Panc1 (cell line): Measurements from ENCODE around the gene ZNF791. TPM values are rescaled to one million over a fixed set of nuclear protein-coding genes. Genes with fewer than 3 reads are reported as not detected.

Source experiments
- ATAC-seq: fragments of 200-7000 bp; cut with Tn5 transposase; 2 replicates; pipeline ENCODE4 v1.9.1; 2020; ENCODE audit warnings: mild to moderate bottlenecking, moderate library complexity
- BruUV-seq: library from RNA; stranded (reverse); fragments of 400-500 nt; replicated peaks from 2 replicates; lab custom pipeline; 2021; lab: Mats Ljungman, UMichigan
- CTCF ChIA-PET: fragments of 300-600 bp; sonication (Branson Sonifier 250); formaldehyde crosslinking; loops from one replicate; lab custom pipeline; 2022; ENCODE audit warnings: antibody characterized with exemption; lab: Charles Lee
- POLR2A ChIA-PET: fragments of 300-600 bp; sonication (Branson Sonifier 250); formaldehyde crosslinking; loops from one replicate; lab custom pipeline; 2022; ENCODE audit warnings: antibody characterized with exemption; lab: Charles Lee
- DNase-seq: peaks from one replicate; pipeline ENCODE4 v3.0.0-alpha.2; 2010; ENCODE audit warnings: low read depth, low spot score
- H3K27ac ChIP-seq: 2 replicates; pipeline ENCODE4 v1.5.1; 2011; ENCODE audit warnings: mild to moderate bottlenecking, low read length, inconsistent platforms
- H3K27me3 ChIP-seq: fragments of 200-500 bp; sonication (Bioruptor generic); 2 replicates; pipeline ENCODE4 v1.6.0; 2014; ENCODE audit warnings: low read length, inconsistent platforms; ENCODE audit not compliant: control insufficient read depth, insufficient read depth
- H3K36me3 ChIP-seq: fragments of 200-500 bp; sonication (Bioruptor generic); 2 replicates; pipeline ENCODE4 v1.5.1; 2014; ENCODE audit warnings: inconsistent platforms, mild to moderate bottlenecking, low read length, moderate library complexity; ENCODE audit not compliant: control insufficient read depth, insufficient read depth
- H3K4me1 ChIP-seq: 2 replicates; pipeline ENCODE4 v1.5.1; 2011; ENCODE audit warnings: inconsistent platforms, mild to moderate bottlenecking, low read length, moderate library complexity; ENCODE audit not compliant: control insufficient read depth, insufficient read depth
- H3K4me3 ChIP-seq, 2 experiments: 2 replicates each; pipeline ENCODE4 v1.5.1; 2011 to 2012; ENCODE audit warnings: low read depth in 2 of 2, low read length in 2 of 2, mild to moderate bottlenecking in 2 of 2, inconsistent platforms in 1 of 2, moderate library complexity in 1 of 2
- H3K9me3 ChIP-seq: fragments of 200-500 bp; sonication (Bioruptor generic); 2 replicates; pipeline ENCODE4 v1.5.1; 2014; ENCODE audit warnings: low read depth, mild to moderate bottlenecking, inconsistent platforms, low read length, moderate library complexity; ENCODE audit not compliant: control insufficient read depth, insufficient read depth
- CTCF ChIP-seq: fragments of 450-650 bp; IDR thresholded peaks from 2 replicates; pipeline ENCODE4 v1.5.1; 2017; ENCODE audit warnings: mild to moderate bottlenecking
- POLR2AphosphoS5 ChIP-seq: IDR thresholded peaks from 2 replicates; pipeline ENCODE4 v1.6.1; 2012; ENCODE audit warnings: mild to moderate bottlenecking, low read depth, low read length, moderate library complexity
- REST ChIP-seq, 2 experiments: IDR thresholded peaks; 2 replicates each; pipeline ENCODE4 v1.6.1; 2011 to 2012; ENCODE audit warnings: low read depth in 2 of 2, control low read depth in 1 of 2, low read length in 1 of 2, mild to moderate bottlenecking in 1 of 2, moderate library complexity in 1 of 2; ENCODE audit not compliant: insufficient read depth in 1 of 2
- SIN3A ChIP-seq: IDR thresholded peaks from 2 replicates; pipeline ENCODE4 v1.6.1; 2012; ENCODE audit warnings: low read depth, mild to moderate bottlenecking, low read length, moderate library complexity, borderline replicate concordance; ENCODE audit not compliant: insufficient read depth
- TCF7L2 ChIP-seq: IDR thresholded peaks from 2 replicates; pipeline ENCODE4 v1.6.1; 2011; ENCODE audit warnings: mild to moderate bottlenecking, low read depth, low read length, inconsistent platforms
- in situ Hi-C: cut with HindIII; loops from 2 replicates; pipeline ENCODE4 v1.10.0; 2016; ENCODE audit warnings: low sequenced_read_pairs, low pct_unique_long_range_greater_than_20kb
- intact Hi-C: fragments of 100-400 bp; cut with micrococcal nuclease; formaldehyde crosslinking; loops from one replicate; pipeline ENCODE4 v1.10.0; 2022; ENCODE audit not compliant: unreplicated experiment
- total RNA-seq: library from RNA; stranded (reverse); gene quantifications from one replicate; pipeline ENCODE4 v1.2.1, GENCODE V29; 2021; ENCODE audit not compliant: unreplicated experiment

The ZNF791 gene
- total RNA-seq, 1 experiment from 2014 or later, result 19.0 TPM

- Histone ChIP-seq H3K27ac (no peak overlapping the region), H3K9me3 (peaks cover 19% of the 10 kb centered on the region; the same call in 1 of the 2 replicates), H3K4me1 (no peaks in the 10 kb centered on the region), H3K27me3 (no peaks in the 10 kb centered on the region), H3K4me3 (no peak overlapping the region), H3K36me3 (no peaks in the 10 kb centered on the region)
- intact Hi-C loops, result no loop called here
- in situ Hi-C loops, result no loop called here
- DNase-seq, result no peak
- TF ChIP-seq REST (IDR thresholded peaks at IDR 0.05; ENCODE audit: insufficient read depth in 1 of 2, low read depth in 2 of 2, low read length in 1 of 2) (no peak), SIN3A (no peak), CTCF (no peak), POLR2AphosphoS5 (no peak), TCF7L2 (no peak)
- ATAC-seq, result no peak
- POLR2A ChIA-PET, result interaction anchor here (0.6 kb wide), 3 partner anchors 26 to 213 kb away, joined by 3 to 5 read pairs (median 5); partner anchors contain the start of gene ZNF442
- CTCF ChIA-PET, result no interaction called here
- no TSS peak for BruUV-seq
Observed at GRCh38 chr19:12578641-12579040, 32.1 kb upstream of the ZNF791 start.

GRCh38 chr19:12580180-12580694 is 30.5 kb upstream of the ZNF791 start:
- no peaks in the 10 kb centered on the region for H3K4me1 ChIP-seq
- POLR2A ChIA-PET, result no interaction called here
- CTCF ChIA-PET, result no interaction called here
- H3K4me3 ChIP-seq, result no peak overlapping the region
- in situ Hi-C loops, result no loop called here
- no peaks in the 10 kb centered on the region for H3K27me3 ChIP-seq
- H3K9me3 ChIP-seq, result peaks cover 19% of the 10 kb centered on the region; the same call in 1 of the 2 replicates
- intact Hi-C loops, result no loop called here
- TSS peak; percentile 79 for BruUV-seq
- ATAC-seq (no peak; the same call in 1 of the 2 replicates), DNase-seq (no peak)
- no peaks in the 10 kb centered on the region for H3K36me3 ChIP-seq
- TF ChIP-seq SIN3A (no peak), POLR2AphosphoS5 (no peak), CTCF (no peak), TCF7L2 (no peak)
- no peak overlapping the region for H3K27ac ChIP-seq
